OCI-LY1 (cell line): ENCODE data around the gene AMPD1.

Experiments
- H2AFZ ChIP-seq: fragments of 200-600 bp; sonication (generic), shearing (Covaris generic); 2 replicates; pipeline ENCODE4 v1.6.0; 2014; ENCODE audit warnings: antibody characterized with exemption, mild to moderate bottlenecking, low read length
- H3F3A ChIP-seq: fragments of 200-600 bp; sonication (generic), shearing (Covaris generic); 2 replicates; pipeline ENCODE4 v1.6.0; 2014; ENCODE audit warnings: mild to moderate bottlenecking, antibody characterized with exemption, low read length, moderate library complexity; ENCODE audit not compliant: insufficient read depth
- H3K27ac ChIP-seq: fragments of 200-600 bp; sonication (generic); 2 replicates; pipeline ENCODE4 v1.5.1; 2014; ENCODE audit warnings: low read length, mixed run types, mild to moderate bottlenecking, low read depth; ENCODE audit not compliant: poor library complexity, severe bottlenecking
- H3K27me3 ChIP-seq: fragments of 200-600 bp; sonication (generic); 2 replicates; pipeline ENCODE4 v1.6.0; 2014; ENCODE audit warnings: antibody characterized with exemption, mild to moderate bottlenecking, low read length, moderate library complexity; ENCODE audit not compliant: insufficient read depth
- H3K36me3 ChIP-seq: fragments of 200-600 bp; sonication (generic); 2 replicates; pipeline ENCODE4 v1.6.1; 2014; ENCODE audit warnings: mild to moderate bottlenecking, antibody characterized with exemption, low read length, moderate library complexity, mixed read lengths; ENCODE audit not compliant: insufficient read depth
- H3K4me1 ChIP-seq: fragments of 200-600 bp; sonication (generic); 2 replicates; pipeline ENCODE4 v1.5.1; 2014; ENCODE audit warnings: mild to moderate bottlenecking, low read length, moderate library complexity; ENCODE audit not compliant: insufficient read depth, severe bottlenecking
- H3K4me2 ChIP-seq: fragments of 200-600 bp; sonication (generic), shearing (Covaris generic); 2 replicates; pipeline ENCODE4 v1.6.1; 2014; ENCODE audit warnings: low read length
- H3K4me3 ChIP-seq: fragments of 200-600 bp; sonication (generic); 2 replicates; pipeline ENCODE4 v1.5.1; 2014; ENCODE audit warnings: low read length, low read depth, mild to moderate bottlenecking, mixed read lengths; ENCODE audit not compliant: poor library complexity, severe bottlenecking
- H3K79me2 ChIP-seq: fragments of 200-600 bp; shearing (Covaris generic); 2 replicates; pipeline ENCODE4 v1.6.1; 2016; ENCODE audit warnings: mixed run types, low read length, mixed read lengths; ENCODE audit not compliant: insufficient read depth
- H3K9ac ChIP-seq: fragments of 200-600 bp; sonication (generic), shearing (Covaris generic); 2 replicates; pipeline ENCODE4 v1.6.1; 2014; ENCODE audit warnings: mild to moderate bottlenecking, low read length, mixed read lengths
- H3K9me2 ChIP-seq: fragments of 200-600 bp; sonication (generic), shearing (Covaris generic); 2 replicates; pipeline ENCODE4 v1.6.1; 2014; ENCODE audit warnings: low read depth, mild to moderate bottlenecking, low read length, mixed read lengths
- H3K9me3 ChIP-seq: fragments of 200-600 bp; shearing (Covaris generic); 2 replicates; pipeline ENCODE4 v1.6.1; 2014; ENCODE audit warnings: low read length, mixed read lengths
- H4K20me1 ChIP-seq: fragments of 200-600 bp; sonication (generic), shearing (Covaris generic); 2 replicates; pipeline ENCODE4 v1.6.0; 2016; ENCODE audit warnings: mild to moderate bottlenecking, low read length; ENCODE audit not compliant: insufficient read depth
- EZH2 ChIP-seq: fragments of 200-600 bp; sonication (generic), shearing (Covaris generic); IDR thresholded peaks from 2 replicates; pipeline ENCODE4 v1.8.0; 2017; ENCODE audit warnings: borderline replicate concordance, mixed run types, mild to moderate bottlenecking, antibody characterized with exemption, low read length, moderate library complexity, mixed read lengths
- TF ChIP-seq, protein P1 (sequence below): fragments of 200-600 bp; sonication (generic), shearing (Covaris generic); IDR thresholded peaks from 2 replicates; pipeline ENCODE4 v1.5.1; 2017; ENCODE audit warnings: mild to moderate bottlenecking, antibody characterized with exemption, low read length, moderate library complexity, mixed read lengths

The AMPD1 gene

GRCh38 chr1:114651893-114652292, 43.5 kb downstream of the AMPD1 start:
- H4K20me1 ChIP-seq, result no peaks in the 10 kb centered on the region
- H3K9me2 ChIP-seq, result no peaks in the 10 kb centered on the region
- H3K27ac ChIP-seq, result no peak overlapping the region
- H3K4me1 ChIP-seq, result no peaks in the 10 kb centered on the region
- no peaks in the 10 kb centered on the region for H3K36me3 ChIP-seq
- H3K4me2 ChIP-seq, result no peak overlapping the region
- no peaks in the 10 kb centered on the region for H3K27me3 ChIP-seq
- no peaks in the 10 kb centered on the region for H3F3A ChIP-seq
- no peaks in the 10 kb centered on the region for H3K79me2 ChIP-seq
- no peak overlapping the region for H3K4me3 ChIP-seq
- H2AFZ ChIP-seq, result no peak overlapping the region
- no peaks in the 10 kb centered on the region for H3K9me3 ChIP-seq
- TF ChIP-seq, protein P1, sequence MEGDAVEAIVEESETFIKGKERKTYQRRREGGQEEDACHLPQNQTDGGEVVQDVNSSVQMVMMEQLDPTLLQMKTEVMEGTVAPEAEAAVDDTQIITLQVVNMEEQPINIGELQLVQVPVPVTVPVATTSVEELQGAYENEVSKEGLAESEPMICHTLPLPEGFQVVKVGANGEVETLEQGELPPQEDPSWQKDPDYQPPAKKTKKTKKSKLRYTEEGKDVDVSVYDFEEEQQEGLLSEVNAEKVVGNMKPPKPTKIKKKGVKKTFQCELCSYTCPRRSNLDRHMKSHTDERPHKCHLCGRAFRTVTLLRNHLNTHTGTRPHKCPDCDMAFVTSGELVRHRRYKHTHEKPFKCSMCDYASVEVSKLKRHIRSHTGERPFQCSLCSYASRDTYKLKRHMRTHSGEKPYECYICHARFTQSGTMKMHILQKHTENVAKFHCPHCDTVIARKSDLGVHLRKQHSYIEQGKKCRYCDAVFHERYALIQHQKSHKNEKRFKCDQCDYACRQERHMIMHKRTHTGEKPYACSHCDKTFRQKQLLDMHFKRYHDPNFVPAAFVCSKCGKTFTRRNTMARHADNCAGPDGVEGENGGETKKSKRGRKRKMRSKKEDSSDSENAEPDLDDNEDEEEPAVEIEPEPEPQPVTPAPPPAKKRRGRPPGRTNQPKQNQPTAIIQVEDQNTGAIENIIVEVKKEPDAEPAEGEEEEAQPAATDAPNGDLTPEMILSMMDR, result no peak
- TF ChIP-seq EZH2, result no peak
- no peak overlapping the region for H3K9ac ChIP-seq

GRCh38 chr1:114648503-114648902, 46.8 kb downstream of the AMPD1 start:
- no peaks in the 10 kb centered on the region for H4K20me1 ChIP-seq
- H3K9ac ChIP-seq, result no peak overlapping the region
- no peak overlapping the region for H3K4me3 ChIP-seq
- TF ChIP-seq, protein P1, result no peak
- TF ChIP-seq EZH2, result no peak
- no peak overlapping the region for H3K4me2 ChIP-seq
- H3K9me3 ChIP-seq, result no peaks in the 10 kb centered on the region
- H3K27ac ChIP-seq, result no peak overlapping the region
- H3K79me2 ChIP-seq, result no peaks in the 10 kb centered on the region
- H3F3A ChIP-seq, result no peaks in the 10 kb centered on the region
- no peaks in the 10 kb centered on the region for H3K36me3 ChIP-seq
- no peaks in the 10 kb centered on the region for H3K4me1 ChIP-seq
- no peaks in the 10 kb centered on the region for H3K27me3 ChIP-seq
- no peak overlapping the region for H2AFZ ChIP-seq
- H3K9me2 ChIP-seq, result no peaks in the 10 kb centered on the region

DNA sequence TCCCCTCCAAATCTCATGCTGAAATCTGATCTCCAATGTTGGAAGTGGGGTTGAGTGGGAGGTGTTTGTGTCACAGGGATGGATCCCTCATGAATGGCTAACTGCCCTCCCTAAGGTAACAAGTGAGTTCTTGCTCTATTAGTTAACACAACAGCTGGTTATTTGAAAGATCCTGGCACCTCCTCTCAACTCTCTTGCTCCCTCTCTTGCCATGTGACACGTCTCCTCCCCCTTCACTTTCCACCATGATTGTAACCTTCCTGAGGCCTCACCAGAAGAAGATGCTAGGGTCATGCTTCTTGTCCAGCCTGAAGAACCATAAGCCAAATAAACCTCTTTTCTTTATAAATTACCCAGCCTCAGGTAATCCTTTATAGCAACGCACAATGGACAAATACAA, 54.0 kb downstream of the AMPD1 start:
- no peaks in the 10 kb centered on the region for H3K4me1 ChIP-seq
- H3K9me2 ChIP-seq, result no peaks in the 10 kb centered on the region
- H3K4me3 ChIP-seq, result no peak overlapping the region
- no peaks in the 10 kb centered on the region for H4K20me1 ChIP-seq
- H3K36me3 ChIP-seq, result no peaks in the 10 kb centered on the region
- no peak overlapping the region for H2AFZ ChIP-seq
- H3K79me2 ChIP-seq, result no peaks in the 10 kb centered on the region
- H3K4me2 ChIP-seq, result no peak overlapping the region
- H3F3A ChIP-seq, result no peaks in the 10 kb centered on the region
- no peaks in the 10 kb centered on the region for H3K27me3 ChIP-seq
- TF ChIP-seq, protein P1, result no peak
- no peak for TF ChIP-seq EZH2
- H3K27ac ChIP-seq, result no peak overlapping the region
- H3K9ac ChIP-seq, result no peak overlapping the region
- H3K9me3 ChIP-seq, result no peaks in the 10 kb centered on the region
